Stimulated activated CD4-positive, alpha-beta T cell treated with anti-CD3 and anti-CD28 coated beads, TNF-alpha, amount 100 ng/mL, for 24 hours (primary cell): Measurements from ENCODE around the gene ATG3.
"Not testable (repeated sequence)": the region's sequence is repeated elsewhere in the genome, so short reads cannot be mapped to it uniquely, and the experiment has no call there.

ENCODE experiments used
- DNase-seq, 3 experiments: peaks; one replicate each; pipeline ENCODE4 v3.0.0-alpha.2; 2020; ENCODE audit warnings: low read depth in 3 of 3

Gene ATG3

GRCh38 chr3:112561734-112562529, at the start of gene ATG3, which contains the start of gene SLC35A5:
Gene ATG3 (minus strand): TSS chr3:112561962. CDS start chr3:112561528, 434 bp downstream.
Gene SLC35A5 (plus strand): TSS chr3:112562045. CDS start chr3:112563404, 1,359 bp downstream.
- DNase-seq = peak; percentile 97 to 98 (median 97)

DNA sequence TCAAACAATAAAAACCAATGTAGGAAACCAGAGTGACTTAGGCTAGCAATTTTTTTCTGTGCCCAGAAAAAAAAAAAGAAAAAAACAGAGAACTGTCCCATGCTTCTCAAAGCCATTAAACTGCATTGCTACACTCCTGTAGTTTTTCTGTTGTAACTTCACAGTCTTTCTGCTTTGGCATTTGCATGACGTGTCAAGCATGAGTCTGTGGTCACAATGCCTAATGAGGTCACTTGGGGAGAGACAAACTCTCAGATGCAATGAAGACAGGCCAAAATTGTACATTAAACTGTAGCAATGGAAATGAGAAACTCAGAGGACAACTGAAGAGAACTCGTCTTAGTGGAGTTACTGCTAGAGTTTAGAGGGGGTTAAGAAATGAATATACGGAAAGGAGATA, 48.4 kb upstream of the ATG3 start:
- DNase-seq = no peak

DNA sequence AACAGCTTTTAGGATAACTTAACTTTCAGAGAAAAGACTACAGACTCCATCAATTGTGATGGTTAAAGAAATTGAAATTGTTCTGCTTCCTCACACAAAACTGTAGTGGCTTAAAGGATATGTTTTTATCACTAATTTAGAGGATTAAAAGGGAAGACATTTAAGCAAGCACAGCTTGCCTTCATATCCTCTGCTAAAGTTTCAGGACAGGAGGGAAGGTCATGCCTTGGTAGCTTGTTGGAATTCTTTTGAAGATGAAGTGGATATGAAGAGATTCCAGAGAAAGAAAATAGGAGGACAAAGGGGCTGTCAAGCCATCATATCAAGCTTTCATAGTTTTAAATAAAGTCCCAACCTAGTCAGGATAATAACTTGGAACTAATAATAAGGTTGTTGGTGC, 46.1 kb upstream of the ATG3 start:
- DNase-seq = no peak

DNA sequence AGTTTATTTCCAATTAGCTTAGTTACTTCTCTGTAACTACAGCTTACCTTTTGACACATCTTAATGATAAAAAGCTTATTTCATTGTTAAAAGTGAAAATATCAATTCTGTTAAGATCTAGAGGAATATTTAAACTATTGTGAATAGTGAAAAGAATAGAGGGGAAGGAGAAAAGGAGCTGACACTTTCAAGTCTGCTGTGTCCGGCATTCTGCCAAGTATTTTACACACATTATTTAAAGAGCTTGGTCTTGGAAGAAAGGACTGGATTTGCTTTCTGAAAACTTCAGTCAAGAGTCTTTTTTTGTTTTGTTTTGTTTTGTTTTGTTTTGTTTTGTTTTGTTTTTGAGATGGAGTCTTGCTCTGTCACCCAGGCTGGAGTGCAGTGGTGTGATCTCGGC, 44.3 kb upstream of the ATG3 start:
- DNase-seq = no peak

DNA sequence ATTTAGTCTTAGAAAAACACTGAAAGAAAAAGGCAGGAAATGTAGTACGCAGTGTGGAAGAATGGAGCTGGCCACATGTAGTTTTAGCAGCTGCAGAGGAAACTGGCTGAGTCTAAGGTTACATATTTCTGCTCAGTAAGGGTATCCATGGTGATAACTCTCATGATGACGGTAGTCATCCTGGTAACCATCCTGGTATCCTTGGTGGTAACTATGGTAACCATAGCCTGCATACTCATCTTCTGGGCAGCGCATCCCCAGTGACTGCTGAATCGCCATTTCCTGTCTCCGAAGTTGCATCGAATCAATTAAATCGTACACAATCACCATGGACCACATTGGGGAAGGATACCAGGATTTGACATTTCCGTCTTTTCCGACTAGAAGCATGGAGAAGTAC, 43.5 kb upstream of the ATG3 start:
- DNase-seq = no peak

- no peak for DNase-seq
Measured at GRCh38 chr3:112604536-112604935, 42.8 kb upstream of the ATG3 start.

GRCh38 chr3:112602217-112602838, 40.6 kb upstream of the ATG3 start:
- DNase-seq = no peak

- DNase-seq = no peak
Measured at GRCh38 chr3:112598731-112599130, 37.0 kb upstream of the ATG3 start.

GRCh38 chr3:112597945-112598344, 36.2 kb upstream of the ATG3 start:
- no peak for DNase-seq

- no peak for DNase-seq
Measured at GRCh38 chr3:112594856-112595255, 33.1 kb upstream of the ATG3 start.

DNA sequence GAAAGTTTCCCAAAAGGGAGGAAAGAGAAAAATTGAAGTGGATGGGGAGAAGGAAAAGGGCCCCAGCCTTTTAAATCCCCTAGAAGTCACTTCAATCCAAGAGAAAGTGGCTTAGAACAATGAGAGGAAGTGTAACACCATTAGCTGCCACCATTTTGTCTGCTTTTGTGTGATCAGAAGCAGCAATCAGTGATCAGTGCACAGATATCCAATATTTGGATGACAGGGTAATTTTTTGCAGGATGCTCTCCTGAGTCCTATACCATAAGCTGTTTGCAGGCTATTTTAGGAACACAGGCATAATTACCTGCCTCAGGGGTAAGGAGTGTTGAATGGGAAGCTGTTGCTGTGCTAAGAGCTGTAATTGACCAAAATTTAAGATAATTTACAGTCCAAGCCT, 31.5 kb upstream of the ATG3 start:
- no peak for DNase-seq

DNA sequence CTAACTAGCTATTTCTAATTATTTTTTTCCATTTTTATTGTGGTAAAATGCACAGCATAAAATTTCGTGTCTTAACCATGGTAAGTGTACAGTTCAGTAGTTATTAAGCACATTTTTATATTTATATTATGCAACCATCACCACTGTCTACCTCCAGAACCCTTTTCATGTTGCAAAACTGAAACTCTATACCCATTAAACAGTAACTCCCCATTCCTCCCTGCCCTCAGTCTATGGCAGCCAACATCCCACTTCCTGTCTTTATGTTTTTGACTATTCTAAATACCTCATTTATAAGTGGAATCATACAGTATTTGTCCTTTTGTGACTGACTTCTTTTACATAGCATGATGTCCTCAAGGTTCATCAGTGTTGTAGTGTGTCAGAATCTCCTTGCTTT, 25.6 kb upstream of the ATG3 start:
- no peak for DNase-seq

DNA sequence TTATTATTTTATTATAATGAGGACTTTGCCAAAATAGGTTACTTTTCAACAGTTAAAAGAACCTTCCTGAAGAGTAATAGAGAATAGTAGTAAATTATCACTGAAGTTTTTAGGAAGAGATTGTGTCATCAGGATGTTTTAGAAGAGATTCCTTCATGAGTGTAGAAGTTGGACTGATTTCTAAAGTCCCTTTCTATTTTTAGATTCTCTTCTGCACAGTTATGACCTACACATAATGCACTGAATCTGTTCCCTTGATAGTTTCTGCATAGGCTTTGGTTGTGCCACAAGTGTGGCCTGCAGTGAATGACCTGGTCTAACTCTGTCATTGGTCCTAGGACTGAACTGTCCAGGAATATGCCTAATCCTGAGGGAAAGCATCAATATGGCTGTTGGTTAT, 24.0 kb upstream of the ATG3 start:
- DNase-seq = no peak

GRCh38 chr3:112583105-112583504, 21.3 kb upstream of the ATG3 start:
- DNase-seq = no peak

DNA sequence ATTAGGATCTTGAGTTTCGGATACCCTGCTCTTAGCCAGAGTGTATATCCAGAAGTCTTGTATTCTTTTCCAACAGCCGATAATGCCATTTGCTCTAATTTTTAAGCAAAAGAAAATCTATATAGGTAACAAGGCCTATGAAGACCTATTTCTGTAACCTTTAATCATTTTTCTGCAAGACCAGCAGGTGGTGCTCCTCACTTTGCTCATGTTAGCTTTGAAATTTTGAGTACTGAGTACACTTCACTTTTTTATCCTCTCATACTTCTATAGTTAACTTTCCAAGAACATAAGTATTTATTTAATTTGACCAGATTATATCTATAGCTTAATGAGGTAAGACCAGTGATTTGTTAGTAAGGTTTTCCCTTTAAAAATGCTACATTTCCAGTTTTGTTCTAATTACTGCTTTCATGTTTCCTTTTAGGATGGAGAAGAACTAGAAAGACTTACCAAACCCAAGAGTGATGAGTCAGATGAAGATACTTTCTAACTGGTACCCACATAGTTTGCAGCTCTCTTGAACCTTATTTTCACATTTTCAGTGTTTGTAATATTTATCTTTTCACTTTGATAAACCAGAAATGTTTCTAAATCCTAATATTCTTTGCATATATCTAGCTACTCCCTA, 20.6 kb upstream of the ATG3 start:
- peak in 1 of 3 experiments; percentile 17 for DNase-seq

DNA sequence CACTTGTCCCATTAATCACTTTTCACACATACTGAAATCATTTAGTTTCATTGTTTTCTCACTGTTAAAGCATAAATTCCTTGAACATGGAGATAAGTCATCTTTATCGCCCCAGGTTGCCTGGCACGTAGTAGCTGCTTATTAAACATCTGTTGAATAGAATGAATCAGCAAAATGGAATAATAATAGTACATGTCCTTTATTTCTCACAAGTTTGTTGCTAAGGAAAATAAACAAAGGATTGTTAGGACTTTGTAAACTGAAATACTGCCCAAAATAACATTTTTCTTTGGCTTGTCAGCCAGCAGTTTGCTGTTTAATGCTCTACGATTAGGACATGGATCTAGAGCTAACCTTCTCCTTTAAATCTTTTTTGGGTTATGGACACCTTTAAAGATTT, 17.9 kb upstream of the ATG3 start:
- DNase-seq = no peak

GRCh38 chr3:112579232-112579631, 17.5 kb upstream of the ATG3 start:
- no peak for DNase-seq

- no peak for DNase-seq
Measured at GRCh38 chr3:112572701-112573100, 10.9 kb upstream of the ATG3 start.

GRCh38 chr3:112569265-112569664, 7.5 kb upstream of the ATG3 start:
- no peak for DNase-seq

DNA sequence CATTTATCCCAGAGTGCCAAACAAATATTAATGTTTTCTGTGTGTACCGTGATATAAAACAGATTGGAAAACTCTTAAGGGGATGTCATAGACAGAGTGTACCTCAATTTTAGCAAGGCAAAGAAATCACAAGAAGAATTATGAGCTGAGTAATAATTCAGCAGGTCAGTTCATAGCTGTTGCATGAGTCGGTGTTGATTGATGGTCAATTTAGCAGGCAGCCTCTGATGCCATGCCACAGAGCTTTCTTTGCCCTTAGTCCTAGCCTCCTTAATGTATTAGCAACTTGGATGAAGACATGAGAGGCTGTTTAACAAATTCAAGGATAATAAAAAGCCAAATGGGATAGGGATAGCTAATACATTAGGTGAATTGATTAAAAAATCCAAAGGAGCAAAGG, 6.9 kb upstream of the ATG3 start:
- DNase-seq = no peak

DNA sequence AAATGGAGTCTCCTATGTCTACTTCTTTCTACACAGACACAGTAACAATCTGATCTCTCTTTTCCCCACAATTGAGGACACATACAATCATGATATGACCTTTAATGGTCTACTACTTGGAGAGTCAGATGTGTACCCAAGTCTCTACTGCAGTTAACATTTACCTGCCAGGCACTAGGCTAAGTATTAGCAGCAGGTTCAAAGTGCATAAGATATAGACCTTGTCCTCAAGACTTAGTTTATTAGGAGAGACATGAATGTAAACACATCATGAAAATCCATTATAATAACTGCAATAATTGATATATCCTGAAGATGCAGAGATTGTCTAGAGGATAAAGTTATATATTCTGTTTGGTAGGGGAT, 3.2 kb upstream of the ATG3 start:
- no peak for DNase-seq

- DNase-seq = not testable (repeated sequence)
Measured at GRCh38 chr3:112564247-112564939, 2.6 kb upstream of the ATG3 start.

GRCh38 chr3:112561484-112561733, 353 bp downstream of the ATG3 start:
- DNase-seq = peak; percentile 55 to 78 (median 62)
